IPS-18c (cell line): Measurements from ENCODE around the gene TRIM69.
"Not testable (repeated sequence)": the region's sequence is repeated elsewhere in the genome, so short reads cannot be mapped to it uniquely, and the experiment has no call there.

Experiments used
- H3K4me3 ChIP-seq: 2 replicates; pipeline ENCODE4 v1.7.0; 2013; ENCODE audit warnings: low read depth, mild to moderate bottlenecking, low read length, moderate library complexity; ENCODE audit not compliant: insufficient read depth
- H3K9me3 ChIP-seq: one replicate; pipeline ENCODE4 v1.6.1; 2013; ENCODE audit warnings: mild to moderate bottlenecking, low read length, moderate library complexity; ENCODE audit not compliant: control insufficient read depth, insufficient read depth

The TRIM69 gene

GRCh38 chr15:44713006-44713966 lies 23.0 kb upstream of the TRIM69 start:
- Histone ChIP-seq H3K9me3 (no peaks in the 10 kb centered on the region), H3K4me3 (no peak overlapping the region)

DNA sequence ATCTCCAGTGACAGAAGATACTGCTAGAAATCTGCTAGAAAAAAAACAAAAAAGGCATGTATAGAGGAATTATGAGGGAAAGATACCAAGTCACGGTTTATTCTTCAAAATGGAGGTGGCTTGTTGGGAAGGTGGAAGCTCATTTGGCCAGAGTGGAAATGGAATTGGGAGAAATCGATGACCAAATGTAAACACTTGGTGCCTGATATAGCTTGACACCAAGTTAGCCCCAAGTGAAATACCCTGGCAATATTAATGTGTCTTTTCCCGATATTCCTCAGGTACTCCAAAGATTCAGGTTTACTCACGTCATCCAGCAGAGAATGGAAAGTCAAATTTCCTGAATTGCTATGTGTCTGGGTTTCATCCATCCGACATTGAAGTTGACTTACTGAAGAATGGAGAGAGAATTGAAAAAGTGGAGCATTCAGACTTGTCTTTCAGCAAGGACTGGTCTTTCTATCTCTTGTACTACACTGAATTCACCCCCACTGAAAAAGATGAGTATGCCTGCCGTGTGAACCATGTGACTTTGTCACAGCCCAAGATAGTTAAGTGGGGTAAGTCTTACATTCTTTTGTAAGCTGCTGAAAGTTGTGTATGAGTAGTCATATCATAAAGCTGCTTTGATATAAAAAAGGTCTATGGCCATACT lies 21.1 kb upstream of the TRIM69 start:
- Histone ChIP-seq H3K4me3 (no peak overlapping the region), H3K9me3 (no peaks in the 10 kb centered on the region)

DNA sequence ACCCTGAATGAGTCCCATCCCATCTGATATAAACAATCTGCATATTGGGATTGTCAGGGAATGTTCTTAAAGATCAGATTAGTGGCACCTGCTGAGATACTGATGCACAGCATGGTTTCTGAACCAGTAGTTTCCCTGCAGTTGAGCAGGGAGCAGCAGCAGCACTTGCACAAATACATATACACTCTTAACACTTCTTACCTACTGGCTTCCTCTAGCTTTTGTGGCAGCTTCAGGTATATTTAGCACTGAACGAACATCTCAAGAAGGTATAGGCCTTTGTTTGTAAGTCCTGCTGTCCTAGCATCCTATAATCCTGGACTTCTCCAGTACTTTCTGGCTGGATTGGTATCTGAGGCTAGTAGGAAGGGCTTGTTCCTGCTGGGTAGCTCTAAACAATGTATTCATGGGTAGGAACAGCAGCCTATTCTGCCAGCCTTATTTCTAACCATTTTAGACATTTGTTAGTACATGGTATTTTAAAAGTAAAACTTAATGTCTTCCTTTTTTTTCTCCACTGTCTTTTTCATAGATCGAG lies 20.5 kb upstream of the TRIM69 start:
- Histone ChIP-seq H3K9me3 (no peaks in the 10 kb centered on the region), H3K4me3 (no peak overlapping the region)

DNA sequence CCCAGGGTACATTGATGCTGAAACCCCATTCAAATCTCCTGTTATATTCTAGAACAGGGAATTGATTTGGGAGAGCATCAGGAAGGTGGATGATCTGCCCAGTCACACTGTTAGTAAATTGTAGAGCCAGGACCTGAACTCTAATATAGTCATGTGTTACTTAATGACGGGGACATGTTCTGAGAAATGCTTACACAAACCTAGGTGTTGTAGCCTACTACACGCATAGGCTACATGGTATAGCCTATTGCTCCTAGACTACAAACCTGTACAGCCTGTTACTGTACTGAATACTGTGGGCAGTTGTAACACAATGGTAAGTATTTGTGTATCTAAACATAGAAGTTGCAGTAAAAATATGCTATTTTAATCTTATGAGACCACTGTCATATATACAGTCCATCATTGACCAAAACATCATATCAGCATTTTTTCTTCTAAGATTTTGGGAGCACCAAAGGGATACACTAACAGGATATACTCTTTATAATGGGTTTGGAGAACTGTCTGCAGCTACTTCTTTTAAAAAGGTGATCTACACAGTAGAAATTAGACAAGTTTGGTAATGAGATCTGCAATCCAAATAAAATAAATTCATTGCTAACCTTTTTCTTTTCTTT lies 19.2 kb upstream of the TRIM69 start:
- H3K4me3 ChIP-seq: no peak overlapping the region

DNA sequence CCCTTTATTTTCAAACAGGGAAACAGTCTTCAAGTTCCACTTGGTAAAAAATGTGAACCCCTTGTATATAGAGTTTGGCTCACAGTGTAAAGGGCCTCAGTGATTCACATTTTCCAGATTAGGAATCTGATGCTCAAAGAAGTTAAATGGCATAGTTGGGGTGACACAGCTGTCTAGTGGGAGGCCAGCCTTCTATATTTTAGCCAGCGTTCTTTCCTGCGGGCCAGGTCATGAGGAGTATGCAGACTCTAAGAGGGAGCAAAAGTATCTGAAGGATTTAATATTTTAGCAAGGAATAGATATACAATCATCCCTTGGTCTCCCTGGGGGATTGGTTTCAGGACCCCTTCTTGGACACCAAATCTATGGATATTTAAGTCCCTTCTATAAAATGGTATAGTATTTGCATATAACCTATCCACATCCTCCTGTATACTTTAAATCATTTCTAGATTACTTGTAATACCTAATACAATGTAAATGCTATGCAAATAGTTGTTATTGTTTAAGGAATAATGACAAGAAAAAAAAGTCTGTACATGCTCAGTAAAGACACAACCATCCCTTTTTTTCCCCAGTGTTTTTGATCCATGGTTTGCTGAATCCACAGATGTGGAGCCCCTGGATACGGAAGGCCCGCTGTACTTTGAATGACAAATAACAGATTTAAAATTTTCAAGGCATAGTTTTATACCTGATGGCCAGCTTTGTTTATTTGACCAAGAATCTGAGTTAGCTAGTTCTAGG lies 18.0 kb upstream of the TRIM69 start:
- H3K9me3 ChIP-seq: no peaks in the 10 kb centered on the region
- H3K4me3 ChIP-seq: no peak overlapping the region

More for the DNA sequence above, 19.2 kb upstream of the TRIM69 start:
- H3K9me3 ChIP-seq: no peaks in the 10 kb centered on the region

DNA sequence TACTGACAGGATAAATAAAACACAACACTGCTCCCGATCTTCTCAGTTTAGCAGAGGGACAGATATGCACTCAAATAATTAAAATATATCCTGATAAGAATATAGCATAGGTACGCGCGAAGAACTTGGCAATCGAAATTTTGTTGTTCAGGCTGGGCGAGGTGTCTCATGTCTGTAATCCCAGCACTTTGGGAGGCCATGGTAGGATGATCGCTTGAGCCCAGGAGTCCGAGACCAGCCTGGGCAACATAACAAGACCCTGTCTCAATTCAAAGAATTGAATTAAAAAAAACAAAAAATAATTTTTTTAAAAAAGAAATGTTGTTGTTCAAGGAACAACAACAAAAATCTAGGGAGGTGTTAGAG lies 17.4 kb upstream of the TRIM69 start:
- Histone ChIP-seq H3K4me3 (no peak overlapping the region), H3K9me3 (no peaks in the 10 kb centered on the region)

GRCh38 chr15:44719293-44719999 lies 16.9 kb upstream of the TRIM69 start:
- no peaks in the 10 kb centered on the region for H3K9me3 ChIP-seq
- H3K4me3 ChIP-seq: no peak overlapping the region

- not testable (repeated sequence) for H3K4me3 ChIP-seq, H3K9me3 ChIP-seq
Measured at GRCh38 chr15:44720000-44720435, 16.3 kb upstream of the TRIM69 start.

- Histone ChIP-seq H3K9me3 (no peaks in the 10 kb centered on the region), H3K4me3 (no peak overlapping the region)
Measured at GRCh38 chr15:44720460-44721176, 15.7 kb upstream of the TRIM69 start.

- H3K4me3 ChIP-seq: no peak overlapping the region
Measured at GRCh38 chr15:44722011-44722410, 14.3 kb upstream of the TRIM69 start.

GRCh38 chr15:44726136-44726535 lies 10.2 kb upstream of the TRIM69 start:
- no peaks in the 10 kb centered on the region for H3K9me3 ChIP-seq
- no peak overlapping the region for H3K4me3 ChIP-seq

More at GRCh38 chr15:44722011-44722410, 14.3 kb upstream of the TRIM69 start:
- H3K9me3 ChIP-seq: no peaks in the 10 kb centered on the region

DNA sequence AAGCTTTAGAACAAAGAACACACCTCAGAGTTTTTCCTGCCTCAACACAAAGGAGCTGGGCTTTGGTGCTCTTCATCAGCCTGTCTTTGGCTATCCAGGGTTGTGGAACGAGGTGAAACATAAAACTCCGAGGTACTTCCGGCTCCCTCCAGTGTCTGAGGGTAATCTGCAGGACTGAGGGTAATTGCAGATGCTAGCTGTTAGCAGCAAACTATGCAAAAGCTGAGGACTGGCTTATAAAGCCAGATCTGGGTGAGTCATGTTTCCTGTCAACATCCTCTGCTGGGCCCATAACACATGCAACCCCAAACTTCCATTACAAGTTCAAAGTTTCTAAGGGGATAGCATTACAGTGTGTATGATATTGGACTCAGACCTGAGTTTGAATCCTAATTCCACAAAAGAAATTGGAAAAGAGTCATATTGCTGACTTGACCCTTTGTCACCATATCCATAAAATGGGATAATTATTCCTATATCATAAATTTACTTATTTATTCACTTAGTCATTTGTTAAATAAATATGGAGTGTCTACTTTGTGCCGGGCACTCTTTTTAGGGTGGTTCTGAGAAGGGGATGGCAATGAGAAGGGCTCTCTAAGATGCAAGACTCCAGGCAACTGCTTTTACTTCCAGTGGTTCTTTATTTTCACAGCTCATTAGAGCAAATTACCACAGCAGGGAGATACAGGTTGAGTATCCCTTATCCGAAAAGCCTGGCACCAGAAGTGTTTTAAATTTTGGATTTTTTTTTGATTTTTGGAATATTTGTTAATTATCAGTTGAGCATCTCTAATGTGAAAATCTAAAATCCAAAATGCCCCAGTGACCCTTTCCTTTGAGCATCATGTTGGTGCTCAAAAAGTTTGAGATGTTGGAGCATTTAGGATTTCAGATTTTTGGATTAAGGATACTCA lies 9.5 kb upstream of the TRIM69 start:
- H3K4me3 ChIP-seq: no peak overlapping the region
- no peaks in the 10 kb centered on the region for H3K9me3 ChIP-seq

GRCh38 chr15:44727485-44728231 lies 8.7 kb upstream of the TRIM69 start:
- Histone ChIP-seq H3K4me3 (no peak overlapping the region), H3K9me3 (no peaks in the 10 kb centered on the region)

DNA sequence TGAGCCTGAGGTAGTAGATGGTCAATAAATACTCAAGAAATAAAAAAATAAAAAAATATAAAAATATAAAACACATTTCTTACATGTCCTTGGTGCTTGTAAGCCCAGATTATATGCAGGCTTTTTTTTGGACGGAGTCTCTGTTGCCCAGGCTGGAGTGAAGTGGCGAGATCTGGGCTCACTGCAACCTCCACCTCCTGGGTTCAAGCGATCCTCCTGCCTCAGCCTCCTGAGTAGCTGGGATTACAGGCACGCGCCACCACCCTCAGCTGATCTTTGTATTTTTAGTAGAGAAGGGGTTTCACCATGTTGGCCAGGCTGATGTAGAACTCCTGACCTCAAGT lies 8.1 kb upstream of the TRIM69 start:
- peak overlapping the region; percentile 91; the same call in 1 of the 2 replicates for H3K4me3 ChIP-seq
- H3K9me3 ChIP-seq: not testable (repeated sequence)
